Measurements from ENCODE around the gene GTF3C5. TPM values are rescaled to one million over a fixed set of nuclear protein-coding genes. Genes with fewer than 3 reads are reported as not detected.
"Not testable (repeated sequence)": the region's sequence is repeated elsewhere in the genome, so short reads cannot be mapped to it uniquely, and the experiment has no call there.

Gene GTF3C5
- total RNA-seq, 2 donors from 2014 or later, result 63.1 to 97.2 TPM

GRCh38 chr9:132995879-132996278 is 34.9 kb upstream of the GTF3C5 start:
- intact Hi-C loops (cut with DNase I), result no loop called here
- Histone ChIP-seq H3K4me3 (no peak overlapping the region), H3K9me3 (no peaks in the 10 kb centered on the region), H3K4me1 (replicated peaks) (no peaks in the 10 kb centered on the region), H3K36me3 (no peaks in the 10 kb centered on the region), H3K27ac (no peak overlapping the region), H3K27me3 (replicated peaks; ENCODE audit: insufficient read depth) (peaks cover 2% of the 10 kb centered on the region)
- no peak for DNase-seq (ENCODE audit: low spot score)
- no peak for TF ChIP-seq POLR2A (IDR thresholded peaks at IDR 0.05)
- TF ChIP-seq, protein P1, sequence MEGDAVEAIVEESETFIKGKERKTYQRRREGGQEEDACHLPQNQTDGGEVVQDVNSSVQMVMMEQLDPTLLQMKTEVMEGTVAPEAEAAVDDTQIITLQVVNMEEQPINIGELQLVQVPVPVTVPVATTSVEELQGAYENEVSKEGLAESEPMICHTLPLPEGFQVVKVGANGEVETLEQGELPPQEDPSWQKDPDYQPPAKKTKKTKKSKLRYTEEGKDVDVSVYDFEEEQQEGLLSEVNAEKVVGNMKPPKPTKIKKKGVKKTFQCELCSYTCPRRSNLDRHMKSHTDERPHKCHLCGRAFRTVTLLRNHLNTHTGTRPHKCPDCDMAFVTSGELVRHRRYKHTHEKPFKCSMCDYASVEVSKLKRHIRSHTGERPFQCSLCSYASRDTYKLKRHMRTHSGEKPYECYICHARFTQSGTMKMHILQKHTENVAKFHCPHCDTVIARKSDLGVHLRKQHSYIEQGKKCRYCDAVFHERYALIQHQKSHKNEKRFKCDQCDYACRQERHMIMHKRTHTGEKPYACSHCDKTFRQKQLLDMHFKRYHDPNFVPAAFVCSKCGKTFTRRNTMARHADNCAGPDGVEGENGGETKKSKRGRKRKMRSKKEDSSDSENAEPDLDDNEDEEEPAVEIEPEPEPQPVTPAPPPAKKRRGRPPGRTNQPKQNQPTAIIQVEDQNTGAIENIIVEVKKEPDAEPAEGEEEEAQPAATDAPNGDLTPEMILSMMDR (IDR thresholded peaks at IDR 0.05), result no peak
- TF ChIP-seq POLR2AphosphoS5 (IDR thresholded peaks at IDR 0.05), result no peak
- 88% methylated on average over 8 of the region's 8 CpGs for WGBS

DNA sequence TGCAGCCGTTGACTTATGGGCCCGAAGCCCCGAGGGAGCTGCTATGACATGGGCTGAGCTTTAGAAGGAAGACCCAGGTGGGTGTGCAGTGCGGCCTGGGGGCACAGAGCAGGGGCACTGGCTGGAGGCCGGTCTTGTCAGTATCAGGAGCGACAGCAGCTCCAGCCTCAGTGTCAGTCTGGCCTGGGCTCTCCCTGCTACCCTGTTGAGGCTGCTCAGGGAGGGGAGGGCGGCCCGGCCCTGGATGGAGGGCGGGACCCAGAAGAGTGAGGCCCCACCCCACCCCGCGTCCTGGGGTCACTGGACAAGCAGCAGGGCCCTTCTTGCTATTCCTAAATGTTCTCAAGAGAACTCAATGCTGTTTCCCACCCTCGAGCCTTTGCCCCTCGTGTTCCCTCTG is 34.3 kb upstream of the GTF3C5 start:
- H3K9me3 ChIP-seq, result no peaks in the 10 kb centered on the region
- H3K27me3 ChIP-seq (replicated peaks; ENCODE audit: insufficient read depth), result peaks cover 2% of the 10 kb centered on the region
- 74% methylated on average over 13 of the region's 13 CpGs for WGBS
- H3K4me3 ChIP-seq, result no peak overlapping the region
- H3K4me1 ChIP-seq (replicated peaks), result no peaks in the 10 kb centered on the region
- no peak overlapping the region for H3K27ac ChIP-seq
- no peak for DNase-seq (ENCODE audit: low spot score)
- intact Hi-C loops (cut with DNase I), result no loop called here
- no peaks in the 10 kb centered on the region for H3K36me3 ChIP-seq
- TF ChIP-seq POLR2A (IDR thresholded peaks at IDR 0.05) (no peak), POLR2AphosphoS5 (IDR thresholded peaks at IDR 0.05) (no peak)
- TF ChIP-seq, protein P1 (IDR thresholded peaks at IDR 0.05), result no peak

- Histone ChIP-seq H3K27me3 (replicated peaks; ENCODE audit: insufficient read depth) (peaks cover 2% of the 10 kb centered on the region), H3K9me3 (no peaks in the 10 kb centered on the region), H3K27ac (no peak overlapping the region), H3K4me3 (no peak overlapping the region), H3K36me3 (no peaks in the 10 kb centered on the region), H3K4me1 (replicated peaks) (no peaks in the 10 kb centered on the region)
- DNase-seq (ENCODE audit: low spot score), result no peak
- intact Hi-C loops (cut with DNase I), result no loop called here
- TF ChIP-seq, protein P1 (IDR thresholded peaks at IDR 0.05), result no peak
- TF ChIP-seq POLR2A (IDR thresholded peaks at IDR 0.05) (no peak), POLR2AphosphoS5 (IDR thresholded peaks at IDR 0.05) (no peak)
- 50% methylated on average over 4 of the region's 4 CpGs for WGBS
Measured at GRCh38 chr9:132997591-132997990, 33.2 kb upstream of the GTF3C5 start.

- intact Hi-C loops (cut with DNase I); DNase-seq (ENCODE audit: low spot score); H3K27me3 ChIP-seq (replicated peaks; ENCODE audit: insufficient read depth); H3K36me3 ChIP-seq; H3K9me3 ChIP-seq; H3K27ac ChIP-seq; H3K4me1 ChIP-seq (replicated peaks); H3K4me3 ChIP-seq: not testable (repeated sequence)
- 82% methylated on average over 4 of the region's 4 CpGs for WGBS
Measured at GRCh38 chr9:132998221-132998620, 32.6 kb upstream of the GTF3C5 start.

DNA sequence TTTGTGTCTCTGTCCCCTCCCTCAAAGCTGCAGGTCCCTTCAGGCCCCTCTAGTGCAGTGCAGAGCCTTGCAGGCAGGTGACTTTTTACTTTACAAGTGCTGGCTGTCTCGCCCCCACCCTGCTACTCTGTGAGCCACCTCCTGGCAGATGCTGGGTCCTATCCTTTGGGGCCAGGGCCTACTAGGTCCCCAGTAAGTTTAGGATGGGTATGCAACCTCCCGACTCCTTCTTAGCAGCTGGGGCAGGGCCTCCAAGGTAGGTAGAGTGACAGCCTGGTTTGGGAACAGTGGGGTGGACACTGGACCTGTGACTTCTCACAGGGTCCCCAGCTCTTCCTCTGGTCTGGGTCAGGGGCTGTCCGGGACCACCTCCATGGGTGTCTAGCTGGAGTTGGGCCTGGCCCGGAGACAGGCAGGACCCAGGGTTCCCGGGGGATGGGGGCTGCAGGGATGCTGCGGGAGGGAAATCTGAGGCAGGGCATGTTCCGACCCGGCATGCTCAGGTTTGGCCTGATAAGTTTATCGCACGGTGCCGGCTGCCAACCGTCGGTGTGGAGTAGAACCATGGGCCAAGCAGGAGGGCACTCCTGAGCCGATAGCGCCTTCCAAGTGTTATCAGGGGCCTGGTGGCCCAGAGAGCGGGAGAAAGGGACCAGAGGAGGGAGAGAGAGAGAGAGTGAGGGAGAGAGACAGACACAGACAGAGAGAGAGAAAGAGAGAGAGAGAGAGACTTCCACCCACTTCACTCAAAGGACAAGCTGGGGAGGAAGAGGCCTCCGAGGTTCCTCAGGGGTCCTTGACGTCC is 31.8 kb upstream of the GTF3C5 start:
- WGBS, result 59% methylated on average over 18 of the region's 18 CpGs
- peaks cover 2% of the 10 kb centered on the region for H3K27me3 ChIP-seq (replicated peaks; ENCODE audit: insufficient read depth)

More for the DNA sequence above, 31.8 kb upstream of the GTF3C5 start:
- Histone ChIP-seq H3K27ac (no peak overlapping the region), H3K4me3 (no peak overlapping the region), H3K4me1 (replicated peaks) (no peaks in the 10 kb centered on the region), H3K9me3 (no peaks in the 10 kb centered on the region), H3K36me3 (no peaks in the 10 kb centered on the region)
- intact Hi-C loops (cut with DNase I), result no loop called here
- no peak for DNase-seq (ENCODE audit: low spot score)
- TF ChIP-seq POLR2A (IDR thresholded peaks at IDR 0.05) (no peak), POLR2AphosphoS5 (IDR thresholded peaks at IDR 0.05) (no peak)
- TF ChIP-seq, protein P1 (IDR thresholded peaks at IDR 0.05), result no peak

Data from prostate gland (tissue), 2 donors.